ENCODE data around the gene NEAT1. TPM values are rescaled to one million over a fixed set of nuclear protein-coding genes. Genes with fewer than 3 reads are reported as not detected.
A peak's percentile ranks its signal among the peaks of the same experiment; 100 is the strongest.

The NEAT1 gene
- total and polyA plus RNA-seq, 9 of the 15 experiments (the other 6 are each of a cell fraction or from before 2014, with no cell fraction given) = 20.1 to 389 (median 62.8) TPM

- TF ChIP-seq TGIF2 (CRISPR knock-in tag; IDR thresholded peaks at IDR 0.05) (0 out of 2 replicates have a peak, but pooled peaks have one; percentile 52), MAZ (CRISPR knock-in tag; conservative IDR thresholded peaks at IDR 0.05 in 1 of 2, IDR thresholded peaks at IDR 0.05 in 1 of 2) (peak; percentile 97), EHMT2 (IDR thresholded peaks at IDR 0.05) (0 out of 2 replicates have a peak, but pooled peaks have one; percentile 46), REST (IDR thresholded peaks at IDR 0.05; ENCODE audit: borderline replicate concordance) (peak; percentile 93), REST (CRISPR knock-in tag; IDR thresholded peaks at IDR 0.05; ENCODE audit: low read depth) (peak; percentile 57; the same call in 1 of the 2 replicates), DPF2 (IDR thresholded peaks at IDR 0.05) (peak; percentile 66), TAF9B (IDR thresholded peaks at IDR 0.05; ENCODE audit: partially characterized antibody) (peak; percentile 92), TOE1 (IDR thresholded peaks at IDR 0.05; ENCODE audit: borderline replicate concordance) (peak; percentile 100), TOE1 (CRISPR knock-in tag; IDR thresholded peaks at IDR 0.05; ENCODE audit: borderline replicate concordance, low read depth) (no peak), FOSL1 (tag; conservative IDR thresholded peaks at IDR 0.05) (peak; percentile 98), ZBTB43 (CRISPR knock-in tag; IDR thresholded peaks at IDR 0.05) (peak; percentile 79; the same call in 1 of the 2 replicates), MBD2 (IDR thresholded peaks at IDR 0.05; ENCODE audit: borderline replicate concordance, low read depth) (peak; percentile 73; the same call in 1 of the 2 replicates), ZNF395 (CRISPR knock-in tag; IDR thresholded peaks at IDR 0.05) (peak; percentile 50; the same call in 1 of the 2 replicates)
Observed at GRCh38 chr11:65477149-65477965, 54.8 kb downstream of the NEAT1 start (continued).

Data from K562 (cell line).